Measurements from ENCODE around the gene MEF2C. TPM values are rescaled to one million over a fixed set of nuclear protein-coding genes. Genes with fewer than 3 reads are reported as not detected.
A peak's percentile ranks its signal among the peaks of the same experiment; 100 is the strongest.

MEF2C gene
- polyA plus RNA-seq, 1 donor (not counting 4 experiments of a cell fraction or from before 2014, with no cell fraction given): 0.10 TPM

DNA sequence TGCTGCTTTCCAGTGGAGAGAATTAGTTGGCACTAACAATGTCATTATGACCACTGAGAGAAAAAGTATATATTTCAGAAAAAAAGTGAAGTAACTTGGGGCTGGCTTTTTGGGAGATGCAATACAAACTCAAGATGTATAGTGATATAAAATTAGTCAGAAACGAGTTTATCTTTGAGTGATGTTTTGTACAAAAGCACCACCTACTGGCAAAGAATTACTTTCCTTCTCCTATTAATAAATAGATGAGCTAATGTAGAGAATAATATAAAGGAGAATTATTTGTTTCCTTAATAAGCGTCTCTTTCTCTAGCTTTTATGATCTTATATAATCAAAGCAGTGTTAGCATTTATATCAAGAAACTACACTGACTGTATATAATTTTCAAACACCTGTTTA lies 158.8 kb downstream of the MEF2C start:
- Histone ChIP-seq H3K9ac (ENCODE audit: control insufficient read depth, extremely low read depth, insufficient read depth, low read length) (no peak overlapping the region), H3K27ac (ENCODE audit: control insufficient read depth, insufficient read depth, low read length) (no peak overlapping the region), H4K20me1 (ENCODE audit: control insufficient read depth, extremely low read depth, insufficient read depth, low read length) (no peaks in the 10 kb centered on the region), H3K4me2 (ENCODE audit: control insufficient read depth, extremely low read depth, insufficient read depth, low read depth, low read length) (no peak overlapping the region), H3K9me3 (ENCODE audit: control insufficient read depth, low read depth, low read length) (no peaks in the 10 kb centered on the region), H3K27me3 (ENCODE audit: control insufficient read depth, extremely low read depth, insufficient read depth, low read length) (no peaks in the 10 kb centered on the region), H2AFZ (ENCODE audit: control insufficient read depth, low read length) (no peak overlapping the region), H3K36me3 (ENCODE audit: control insufficient read depth in 2 of 2, extremely low read depth in 1 of 2, insufficient read depth in 2 of 2, low read length in 2 of 2) (no peaks in the 10 kb centered on the region), H3K9me1 (ENCODE audit: control insufficient read depth, extremely low read depth, insufficient read depth, low read length) (no peaks in the 10 kb centered on the region), H3K79me2 (ENCODE audit: control insufficient read depth, insufficient read depth, low read length) (no peaks in the 10 kb centered on the region), H3K4me1 (ENCODE audit: control insufficient read depth, extremely low read depth, insufficient read depth, low read length) (no peaks in the 10 kb centered on the region), H3K4me3 (ENCODE audit: control insufficient read depth in 2 of 3, extremely low read depth in 1 of 3, insufficient read depth in 2 of 3, low read depth in 1 of 3, low read length in 3 of 3) (no peak overlapping the region)
- dilution Hi-C loops (cut with MboI; ENCODE audit: extremely low pct_ligation_motif_present, low sequenced_read_pairs): no loop called here
- DNase-seq (ENCODE audit: low read depth, low spot score) (no peak), FAIRE-seq (no peak)
- TF ChIP-seq EZH2 (IDR thresholded peaks at IDR 0.05; ENCODE audit: low read length) (no peak), CTCF (optimal IDR thresholded peaks at IDR 0.05 in 1 of 3, IDR thresholded peaks at IDR 0.05 in 1 of 3, conservative IDR thresholded peaks at IDR 0.05 in 1 of 3; ENCODE audit: extremely low read depth in 1 of 3, insufficient read depth in 2 of 3, low read length in 3 of 3) (peak in 1 of 3 experiments; percentile 13)

DNA sequence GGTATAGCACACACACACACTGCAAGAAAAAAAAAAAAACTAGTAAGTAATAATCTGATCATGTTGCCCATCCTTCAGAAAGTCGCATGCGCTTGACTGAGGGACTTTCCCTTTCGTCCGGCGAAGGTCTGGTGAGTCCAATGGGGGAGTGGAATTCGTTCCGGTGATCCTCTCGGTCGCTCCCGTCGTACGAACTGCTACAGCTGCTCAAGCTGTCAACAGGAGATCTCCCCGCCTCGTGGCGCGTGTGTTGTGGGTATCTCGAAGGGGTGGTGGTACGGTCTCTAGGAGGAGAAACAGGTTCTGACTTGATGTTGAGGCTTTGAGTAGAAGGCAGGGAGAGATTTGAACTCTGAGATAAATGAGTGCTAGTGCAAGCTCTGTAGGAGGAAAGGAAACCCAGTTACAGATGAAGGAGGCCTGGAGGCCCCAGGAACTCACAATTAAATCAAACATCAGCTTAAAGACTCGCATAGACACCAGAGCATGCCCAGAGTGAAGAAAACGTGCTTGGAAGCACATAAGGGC lies 160.4 kb downstream of the MEF2C start:
- Histone ChIP-seq H2AFZ (ENCODE audit: control insufficient read depth, low read length) (no peak overlapping the region), H3K27ac (ENCODE audit: control insufficient read depth, insufficient read depth, low read length) (no peak overlapping the region), H3K27me3 (ENCODE audit: control insufficient read depth, extremely low read depth, insufficient read depth, low read length) (no peaks in the 10 kb centered on the region), H3K9me3 (ENCODE audit: control insufficient read depth, low read depth, low read length) (no peaks in the 10 kb centered on the region), H3K79me2 (ENCODE audit: control insufficient read depth, insufficient read depth, low read length) (no peaks in the 10 kb centered on the region), H3K9ac (ENCODE audit: control insufficient read depth, extremely low read depth, insufficient read depth, low read length) (no peak overlapping the region), H3K9me1 (ENCODE audit: control insufficient read depth, extremely low read depth, insufficient read depth, low read length) (no peaks in the 10 kb centered on the region), H4K20me1 (ENCODE audit: control insufficient read depth, extremely low read depth, insufficient read depth, low read length) (no peaks in the 10 kb centered on the region), H3K4me3 (ENCODE audit: control insufficient read depth in 2 of 3, extremely low read depth in 1 of 3, insufficient read depth in 2 of 3, low read depth in 1 of 3, low read length in 3 of 3) (no peak overlapping the region), H3K4me1 (ENCODE audit: control insufficient read depth, extremely low read depth, insufficient read depth, low read length) (no peaks in the 10 kb centered on the region), H3K36me3 (ENCODE audit: control insufficient read depth in 2 of 2, extremely low read depth in 1 of 2, insufficient read depth in 2 of 2, low read length in 2 of 2) (no peaks in the 10 kb centered on the region), H3K4me2 (ENCODE audit: control insufficient read depth, extremely low read depth, insufficient read depth, low read depth, low read length) (no peak overlapping the region)
- DNase-seq (ENCODE audit: low read depth, low spot score) (no peak), FAIRE-seq (no peak)
- TF ChIP-seq CTCF (optimal IDR thresholded peaks at IDR 0.05 in 1 of 3, IDR thresholded peaks at IDR 0.05 in 1 of 3, conservative IDR thresholded peaks at IDR 0.05 in 1 of 3; ENCODE audit: extremely low read depth in 1 of 3, insufficient read depth in 2 of 3, low read length in 3 of 3) (no peak), EZH2 (IDR thresholded peaks at IDR 0.05; ENCODE audit: low read length) (no peak)
- dilution Hi-C loops (cut with MboI; ENCODE audit: extremely low pct_ligation_motif_present, low sequenced_read_pairs): no loop called here

All from keratinocyte (primary cell).